Activated CD4-positive, alpha-beta T cell treated with anti-CD3 and anti-CD28 coated beads for 48 hours (primary cell): ENCODE measurements around the gene ANKRD35.

ENCODE experiments used
- DNase-seq: peaks from one replicate; pipeline ENCODE4 v3.0.0-alpha.2; 2020

The ANKRD35 gene

GRCh38 chr1:145895471-145895870 lies 9.8 kb upstream of the ANKRD35 start:
- DNase-seq = no peak

- no peak for DNase-seq
These were observed 7.8 kb upstream of the ANKRD35 start for GRCh38 chr1:145893306-145894055.

GRCh38 chr1:145892486-145893087 lies 6.9 kb upstream of the ANKRD35 start:
- DNase-seq = no peak

GRCh38 chr1:145891587-145892485 lies 6.2 kb upstream of the ANKRD35 start:
- peak; percentile 72 for DNase-seq

GRCh38 chr1:145891143-145891542 lies 5.5 kb upstream of the ANKRD35 start:
- DNase-seq = no peak

- DNase-seq = no peak
These were observed 4.1 kb upstream of the ANKRD35 start for GRCh38 chr1:145889722-145890121.

GRCh38 chr1:145887631-145888030 lies 2.0 kb upstream of the ANKRD35 start:
- DNase-seq = no peak

GRCh38 chr1:145886816-145887215 lies 1.1 kb upstream of the ANKRD35 start:
- DNase-seq = no peak

GRCh38 chr1:145886390-145886789 lies 724 bp upstream of the ANKRD35 start:
- DNase-seq = no peak

GRCh38 chr1:145884675-145885074 lies 991 bp downstream of the ANKRD35 start:
- no peak for DNase-seq

- no peak for DNase-seq
These were observed 5.9 kb downstream of the ANKRD35 start for GRCh38 chr1:145879775-145880174.

GRCh38 chr1:145878724-145879123 lies 6.9 kb downstream of the ANKRD35 start:
- DNase-seq = no peak

- no peak for DNase-seq
These were observed 7.7 kb downstream of the ANKRD35 start for GRCh38 chr1:145877923-145878486.

- no peak for DNase-seq
These were observed 11.0 kb downstream of the ANKRD35 start for GRCh38 chr1:145874646-145875045.

GRCh38 chr1:145871994-145872924 lies 13.4 kb downstream of the ANKRD35 start:
- DNase-seq = peak; percentile 49

GRCh38 chr1:145868232-145868631 lies 17.4 kb downstream of the ANKRD35 start:
- no peak for DNase-seq

GRCh38 chr1:145863282-145864018 lies 22.2 kb downstream of the ANKRD35 start:
- no peak for DNase-seq

GRCh38 chr1:145859491-145860023 lies 26.1 kb downstream of the ANKRD35 start:
- peak; percentile 83 for DNase-seq

GRCh38 chr1:145858901-145859490 lies 26.7 kb downstream of the ANKRD35 start, which contains the start of gene PIAS3:
PIAS3 (minus strand) TSS chr1:145859081; CDS start chr1:145858990, 91 bp downstream.
- peak; percentile 91 for DNase-seq

- DNase-seq = peak; percentile 58
These were observed 27.3 kb downstream of the ANKRD35 start for GRCh38 chr1:145858238-145858900.
